Measurements from ENCODE around the gene TMEM37.

TMEM37 gene

DNA sequence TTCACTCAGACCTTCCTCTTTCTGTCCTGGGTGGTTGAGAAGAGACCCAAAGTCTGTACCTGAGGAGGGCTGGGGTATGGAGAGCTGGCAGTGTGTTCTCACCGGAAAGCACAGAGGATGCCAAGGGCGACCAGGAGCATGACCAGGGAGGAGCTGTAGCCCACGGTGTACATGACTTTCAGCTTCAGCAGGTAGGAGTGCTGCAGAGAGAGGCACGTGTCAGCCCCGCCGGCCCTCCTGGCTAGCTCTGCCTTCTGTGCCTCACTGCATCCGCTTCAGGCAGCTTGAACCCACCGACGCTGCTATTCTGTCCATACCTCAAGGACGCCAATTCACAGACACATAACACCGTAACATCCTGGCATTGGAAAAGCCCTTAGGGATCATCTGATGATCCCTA, 34.0 kb downstream of the TMEM37 start:
- no peaks in the 10 kb centered on the region for H3K27me3 ChIP-seq (ENCODE audit: control insufficient read depth in 1 of 2, insufficient read depth in 2 of 2, low read length in 2 of 2)
- H3K36me3 ChIP-seq (ENCODE audit: insufficient read depth, low read length), result no peaks in the 10 kb centered on the region
- H3K27ac ChIP-seq (ENCODE audit: low read depth, low read length), result no peak overlapping the region
- H3K4me3 ChIP-seq (ENCODE audit: low read depth in 1 of 2, low read length in 2 of 2), result no peak overlapping the region
- H3K9me3 ChIP-seq (ENCODE audit: low read length), result no peaks in the 10 kb centered on the region
- no peak overlapping the region for H3K9ac ChIP-seq (ENCODE audit: low read length)
- H3K4me1 ChIP-seq (ENCODE audit: insufficient read depth, low read length), result no peaks in the 10 kb centered on the region

- no peaks in the 10 kb centered on the region for H3K36me3 ChIP-seq (ENCODE audit: insufficient read depth, low read length)
- H3K9ac ChIP-seq (ENCODE audit: low read length), result no peak overlapping the region
- H3K27me3 ChIP-seq (ENCODE audit: control insufficient read depth in 1 of 2, insufficient read depth in 2 of 2, low read length in 2 of 2), result no peaks in the 10 kb centered on the region
- no peak overlapping the region for H3K27ac ChIP-seq (ENCODE audit: low read depth, low read length)
- H3K4me1 ChIP-seq (ENCODE audit: insufficient read depth, low read length), result no peaks in the 10 kb centered on the region
- H3K4me3 ChIP-seq (ENCODE audit: low read depth in 1 of 2, low read length in 2 of 2), result no peak overlapping the region
- H3K9me3 ChIP-seq (ENCODE audit: low read length), result no peaks in the 10 kb centered on the region
Measured at GRCh38 chr2:119466373-119466772, 34.7 kb downstream of the TMEM37 start.

DNA sequence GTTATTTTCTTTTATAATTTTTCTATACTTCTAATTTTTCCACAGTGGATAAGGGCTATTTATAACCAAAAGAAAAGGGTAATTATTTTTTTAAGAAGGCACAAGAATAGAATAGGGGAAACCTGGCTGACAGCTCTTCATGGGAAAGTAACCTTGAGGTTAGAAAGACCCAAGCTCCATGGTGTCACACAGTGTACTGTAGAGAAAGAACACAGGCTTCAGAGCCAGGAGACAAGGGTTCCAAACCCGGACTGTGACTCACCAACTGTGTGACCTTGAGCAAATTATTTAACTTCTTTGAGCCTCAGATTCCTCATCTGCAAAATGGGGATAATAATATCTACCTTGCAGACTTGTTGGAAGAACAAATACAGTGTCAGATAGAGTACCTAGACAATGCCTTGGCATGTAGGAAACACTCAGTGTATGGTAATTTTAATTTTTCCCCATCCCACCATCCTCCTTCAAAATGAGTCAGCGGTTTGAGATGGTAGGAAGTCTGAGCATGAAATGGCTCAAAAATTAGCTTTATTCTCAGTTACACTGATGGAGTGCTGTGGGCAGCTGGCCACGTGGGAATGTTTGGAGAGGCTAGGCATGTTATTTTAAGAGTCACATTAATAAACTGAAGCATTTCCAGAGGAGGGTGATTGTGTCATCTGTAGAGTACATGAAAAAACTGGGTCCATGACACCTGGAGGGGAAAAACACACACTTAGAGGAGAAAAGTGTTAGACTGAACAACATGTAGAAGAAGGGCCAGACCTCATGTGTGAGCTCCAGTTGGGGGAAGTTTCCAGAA, 36.7 kb downstream of the TMEM37 start:
- H3K9ac ChIP-seq (ENCODE audit: low read length), result no peak overlapping the region
- no peak overlapping the region for H3K4me3 ChIP-seq (ENCODE audit: low read depth in 1 of 2, low read length in 2 of 2)
- H3K27ac ChIP-seq (ENCODE audit: low read depth, low read length), result no peak overlapping the region
- no peaks in the 10 kb centered on the region for H3K27me3 ChIP-seq (ENCODE audit: control insufficient read depth in 1 of 2, insufficient read depth in 2 of 2, low read length in 2 of 2)
- H3K4me1 ChIP-seq (ENCODE audit: insufficient read depth, low read length), result no peaks in the 10 kb centered on the region
- H3K9me3 ChIP-seq (ENCODE audit: low read length), result no peaks in the 10 kb centered on the region
- no peaks in the 10 kb centered on the region for H3K36me3 ChIP-seq (ENCODE audit: insufficient read depth, low read length)

DNA sequence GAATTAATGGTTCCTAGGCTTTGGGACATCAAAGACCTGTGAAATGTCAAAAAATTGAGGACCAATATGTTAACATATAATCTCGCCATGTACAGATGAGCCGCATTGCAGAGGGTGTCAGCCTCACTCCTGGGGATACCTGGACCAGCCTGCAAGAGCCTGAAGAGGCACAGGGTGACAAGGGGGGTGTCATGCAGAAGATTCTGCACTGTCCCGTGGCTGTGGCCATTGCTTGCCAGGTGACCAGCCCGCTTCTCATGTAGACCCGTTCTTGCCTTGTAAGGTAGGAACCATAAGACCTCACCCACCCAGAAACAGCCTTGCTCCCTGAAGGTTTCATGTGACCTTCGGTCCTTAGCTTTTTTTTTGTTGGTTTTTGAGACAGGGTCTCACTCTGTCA, 37.5 kb downstream of the TMEM37 start:
- H3K27me3 ChIP-seq (ENCODE audit: control insufficient read depth in 1 of 2, insufficient read depth in 2 of 2, low read length in 2 of 2), result no peaks in the 10 kb centered on the region
- H3K4me1 ChIP-seq (ENCODE audit: insufficient read depth, low read length), result no peaks in the 10 kb centered on the region
- no peaks in the 10 kb centered on the region for H3K36me3 ChIP-seq (ENCODE audit: insufficient read depth, low read length)
- no peaks in the 10 kb centered on the region for H3K9me3 ChIP-seq (ENCODE audit: low read length)
- no peak overlapping the region for H3K9ac ChIP-seq (ENCODE audit: low read length)
- H3K27ac ChIP-seq (ENCODE audit: low read depth, low read length), result no peak overlapping the region
- H3K4me3 ChIP-seq (ENCODE audit: low read depth in 1 of 2, low read length in 2 of 2), result no peak overlapping the region

GRCh38 chr2:119469661-119470297, 38.1 kb downstream of the TMEM37 start:
- Histone ChIP-seq H3K9me3 (ENCODE audit: low read length) (no peaks in the 10 kb centered on the region), H3K36me3 (ENCODE audit: insufficient read depth, low read length) (no peaks in the 10 kb centered on the region), H3K4me1 (ENCODE audit: insufficient read depth, low read length) (no peaks in the 10 kb centered on the region), H3K27me3 (ENCODE audit: control insufficient read depth in 1 of 2, insufficient read depth in 2 of 2, low read length in 2 of 2) (no peaks in the 10 kb centered on the region), H3K27ac (ENCODE audit: low read depth, low read length) (no peak overlapping the region), H3K9ac (ENCODE audit: low read length) (no peak overlapping the region), H3K4me3 (ENCODE audit: low read depth in 1 of 2, low read length in 2 of 2) (no peak overlapping the region)

DNA sequence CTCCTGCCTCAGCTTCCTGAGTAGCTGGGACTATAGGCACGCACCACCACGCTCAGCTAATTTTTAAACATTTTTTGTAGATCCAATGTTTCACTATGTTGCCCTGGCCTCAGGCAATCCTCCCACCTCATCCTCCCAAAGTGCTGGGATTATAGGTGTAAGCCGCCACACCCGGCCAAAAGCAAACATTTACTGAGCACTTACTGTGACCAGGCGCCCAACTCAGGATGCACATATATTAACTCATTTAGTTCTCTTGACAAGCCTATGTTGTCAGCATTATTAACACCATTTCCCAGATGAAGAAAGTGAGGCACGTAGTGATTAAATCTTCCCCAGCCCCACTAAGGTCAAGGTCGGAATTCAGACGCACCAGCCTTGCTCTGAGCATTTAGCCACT, 41.1 kb downstream of the TMEM37 start:
- Histone ChIP-seq H3K27me3 (ENCODE audit: control insufficient read depth in 1 of 2, insufficient read depth in 2 of 2, low read length in 2 of 2) (no peaks in the 10 kb centered on the region), H3K36me3 (ENCODE audit: insufficient read depth, low read length) (no peaks in the 10 kb centered on the region), H3K9me3 (ENCODE audit: low read length) (no peaks in the 10 kb centered on the region), H3K4me3 (ENCODE audit: low read depth in 1 of 2, low read length in 2 of 2) (no peak overlapping the region), H3K9ac (ENCODE audit: low read length) (no peak overlapping the region), H3K27ac (ENCODE audit: low read depth, low read length) (no peak overlapping the region), H3K4me1 (ENCODE audit: insufficient read depth, low read length) (peaks cover 6% of the 10 kb centered on the region)

GRCh38 chr2:119473621-119474370, 42.1 kb downstream of the TMEM37 start:
- H3K9me3 ChIP-seq (ENCODE audit: low read length), result no peaks in the 10 kb centered on the region
- no peak overlapping the region for H3K27ac ChIP-seq (ENCODE audit: low read depth, low read length)
- no peaks in the 10 kb centered on the region for H3K27me3 ChIP-seq (ENCODE audit: control insufficient read depth in 1 of 2, insufficient read depth in 2 of 2, low read length in 2 of 2)
- no peaks in the 10 kb centered on the region for H3K36me3 ChIP-seq (ENCODE audit: insufficient read depth, low read length)
- peaks cover 6% of the 10 kb centered on the region for H3K4me1 ChIP-seq (ENCODE audit: insufficient read depth, low read length)
- H3K4me3 ChIP-seq (ENCODE audit: low read depth in 1 of 2, low read length in 2 of 2), result no peak overlapping the region
- H3K9ac ChIP-seq (ENCODE audit: low read length), result no peak overlapping the region

DNA sequence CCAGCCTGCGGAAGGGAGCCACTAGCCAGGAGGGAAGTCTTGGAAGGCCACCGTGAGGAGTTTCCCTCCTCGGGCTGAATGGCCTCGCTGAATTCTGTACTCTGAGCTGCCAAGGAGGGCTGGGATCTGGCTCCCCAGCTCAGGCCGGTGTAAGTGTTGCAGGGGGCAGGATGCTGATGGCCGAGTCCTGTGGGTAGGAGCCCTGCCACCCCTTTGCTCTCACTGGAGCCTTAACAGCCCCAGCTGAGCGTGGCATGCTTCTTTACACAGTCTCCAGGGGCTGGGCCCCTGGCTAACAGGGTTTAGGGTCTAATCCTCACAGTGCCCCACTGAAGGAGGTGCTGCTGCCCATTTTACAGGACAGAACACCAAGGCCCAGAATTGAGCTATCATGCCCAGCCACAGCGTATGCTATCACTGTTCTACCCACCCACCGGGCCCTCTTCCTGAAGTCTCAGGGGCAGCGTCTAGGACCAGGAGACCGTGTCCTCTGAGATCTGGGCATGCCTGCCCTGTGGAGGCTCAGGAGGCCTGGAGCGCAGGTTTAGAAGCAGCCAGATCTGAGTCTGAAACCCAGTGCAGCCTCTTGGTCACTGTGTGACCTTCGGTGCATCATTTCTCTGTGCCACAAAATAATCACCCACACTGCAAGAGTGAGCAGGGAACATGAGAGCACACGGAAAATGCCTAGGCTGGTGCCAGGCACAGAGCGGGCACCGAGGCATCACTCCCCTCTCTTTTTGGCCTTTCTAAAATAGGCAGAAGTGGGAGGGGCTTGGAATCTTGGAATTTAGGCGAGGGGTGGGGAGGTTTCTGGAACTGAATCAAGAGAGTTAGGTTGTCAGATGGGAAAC, 42.9 kb downstream of the TMEM37 start:
- H3K27ac ChIP-seq (ENCODE audit: low read depth, low read length), result no peak overlapping the region
- no peak overlapping the region for H3K4me3 ChIP-seq (ENCODE audit: low read depth in 1 of 2, low read length in 2 of 2)
- H3K36me3 ChIP-seq (ENCODE audit: insufficient read depth, low read length), result no peaks in the 10 kb centered on the region
- peaks cover 6% of the 10 kb centered on the region for H3K4me1 ChIP-seq (ENCODE audit: insufficient read depth, low read length)
- H3K9ac ChIP-seq (ENCODE audit: low read length), result no peak overlapping the region
- no peaks in the 10 kb centered on the region for H3K27me3 ChIP-seq (ENCODE audit: control insufficient read depth in 1 of 2, insufficient read depth in 2 of 2, low read length in 2 of 2)
- H3K9me3 ChIP-seq (ENCODE audit: low read length), result no peaks in the 10 kb centered on the region

DNA sequence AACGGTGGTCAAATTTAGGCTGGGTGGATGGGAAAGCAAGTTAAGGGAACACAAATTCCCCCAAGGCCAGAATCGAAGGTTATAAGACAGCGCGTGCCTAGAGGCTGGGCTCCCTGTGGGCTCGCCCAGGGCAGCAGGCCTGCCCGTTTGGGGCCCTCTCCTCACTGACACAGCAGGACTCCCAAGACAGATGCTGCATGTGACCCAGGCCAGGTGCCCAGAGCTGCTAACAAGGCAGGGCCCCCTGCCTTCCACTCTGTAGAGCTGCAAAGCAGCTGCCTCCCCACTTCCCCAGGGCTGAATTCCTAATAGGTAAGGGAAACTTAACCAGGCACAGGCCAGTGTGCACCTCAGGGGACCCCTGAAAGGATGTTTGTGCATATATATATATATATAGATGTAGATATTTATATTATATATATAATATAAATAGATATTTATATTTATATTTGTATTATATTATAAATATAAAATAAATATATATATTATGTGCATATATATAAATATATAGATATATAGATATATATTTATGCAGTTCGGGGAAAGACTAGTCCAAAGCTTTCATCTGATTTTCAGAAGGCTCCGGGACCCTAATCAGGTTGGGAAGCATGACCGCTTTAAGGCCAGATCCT, 43.7 kb downstream of the TMEM37 start:
- H3K9me3 ChIP-seq (ENCODE audit: low read length), result no peaks in the 10 kb centered on the region
- no peak overlapping the region for H3K27ac ChIP-seq (ENCODE audit: low read depth, low read length)

GRCh38 chr2:119475857-119476244, 44.2 kb downstream of the TMEM37 start:
- peaks cover 6% of the 10 kb centered on the region for H3K4me1 ChIP-seq (ENCODE audit: insufficient read depth, low read length)
- H3K9ac ChIP-seq (ENCODE audit: low read length), result no peak overlapping the region
- H3K36me3 ChIP-seq (ENCODE audit: insufficient read depth, low read length), result no peaks in the 10 kb centered on the region
- H3K9me3 ChIP-seq (ENCODE audit: low read length), result no peaks in the 10 kb centered on the region
- no peak overlapping the region for H3K4me3 ChIP-seq (ENCODE audit: low read depth in 1 of 2, low read length in 2 of 2)
- no peak overlapping the region for H3K27ac ChIP-seq (ENCODE audit: low read depth, low read length)
- H3K27me3 ChIP-seq (ENCODE audit: control insufficient read depth in 1 of 2, insufficient read depth in 2 of 2, low read length in 2 of 2), result no peaks in the 10 kb centered on the region

More for the DNA sequence above, 43.7 kb downstream of the TMEM37 start:
- no peaks in the 10 kb centered on the region for H3K36me3 ChIP-seq (ENCODE audit: insufficient read depth, low read length)
- H3K4me1 ChIP-seq (ENCODE audit: insufficient read depth, low read length), result peaks cover 6% of the 10 kb centered on the region
- no peak overlapping the region for H3K4me3 ChIP-seq (ENCODE audit: low read depth in 1 of 2, low read length in 2 of 2)
- no peak overlapping the region for H3K9ac ChIP-seq (ENCODE audit: low read length)
- no peaks in the 10 kb centered on the region for H3K27me3 ChIP-seq (ENCODE audit: control insufficient read depth in 1 of 2, insufficient read depth in 2 of 2, low read length in 2 of 2)

All from muscle layer of colon (tissue), 2 donors.